Psoas muscle (tissue), 8 donors: ENCODE results near the gene ATG5. TPM values are rescaled to one million over a fixed set of nuclear protein-coding genes. Genes with fewer than 3 reads are reported as not detected.

Source experiments
- ATAC-seq, 4 donors: fragments of 200-7000 bp; cut with Tn5 transposase; one replicate each; pipeline ENCODE4 v1.9.1; 2020; ENCODE audit warnings: moderate library complexity in 3 of 4, mild to moderate bottlenecking in 2 of 4
- DNase-seq, 2 donors: peaks; one replicate each; pipeline ENCODE4 v3.0.0-alpha.2; 2020
- H3K27ac ChIP-seq: fragments of 200-600 bp; one replicate; pipeline ENCODE4 v1.8.0; 2022
- H3K27me3 ChIP-seq, 3 donors: fragments of 200-600 bp in 1 of 3; one replicate each; pipeline versions ENCODE4 v1.6.1 to v1.8.0; 2013 to 2022; ENCODE audit warnings: low read length in 2 of 3, mild to moderate bottlenecking in 2 of 3, moderate library complexity in 1 of 3; ENCODE audit not compliant: insufficient read depth in 3 of 3
- H3K36me3 ChIP-seq, 2 donors: fragments of 200-600 bp in 1 of 2; one replicate each; pipeline versions ENCODE4 v1.6.1 to v1.8.0; 2013 to 2022; ENCODE audit warnings: low read depth in 1 of 2, mild to moderate bottlenecking in 1 of 2, moderate library complexity in 1 of 2; ENCODE audit not compliant: insufficient read depth in 1 of 2
- H3K4me1 ChIP-seq: fragments of 200-600 bp; one replicate; pipeline ENCODE4 v1.8.0; 2022
- H3K4me3 ChIP-seq: fragments of 200-600 bp; one replicate; pipeline ENCODE4 v1.8.0; 2022; ENCODE audit warnings: mild to moderate bottlenecking
- H3K9me3 ChIP-seq: fragments of 200-600 bp; one replicate; pipeline ENCODE4 v1.8.0; 2022
- CTCF ChIP-seq: fragments of 200-600 bp; IDR thresholded peaks from one replicate; pipeline ENCODE4 v1.8.0; 2022; ENCODE audit warnings: antibody characterized with exemption
- WGBS, 3 donors: extraction: QIAGEN DNeasy Blood & Tissue Kit; methylation state at CpG; one replicate each; pipeline versions ENCODE4 v1.1.6 to v1.1.7; 2013; 5-methylcytosine and 5-hydroxymethylcytosine counted together
- intact Hi-C, 2 donors: fragments of 100-400 bp; cut with DNase I; formaldehyde crosslinking; loops; one replicate each; pipeline versions ENCODE4 v1.11.0 to v1.14.2; 2022
- polyA plus RNA-seq, 3 donors: library from polyadenylated mRNA; stranded (reverse); fragments of 200-250 nt; gene quantifications; one replicate each; pipeline ENCODE4 v1.2.3, GENCODE V29; 2013
- total RNA-seq, 4 donors: library from RNA; stranded (reverse); fragmentation: NEBNext Ultra II Directional in 2 of 4; extraction: Animal tissue kit (Norgen Biotek cat#: 25700) in 2 of 4; gene quantifications; one replicate each; pipeline versions ENCODE4 v1.2.1 to v1.2.4, GENCODE V29; 2021 to 2023
- donor health status: healthy with polysubstance abuse.
- donor health status: DM: no; HTN: no; CAD: no; lungs with moderate emphysema.
- donor health status: Bipolar disorder and iron deficiency.
- donor health status: healthy.
- donor health status: DM: yes; HTN: yes; CAD: no.
- donor health status: DM: no; HTN: no; CAD: no.
- donor health status: DM: no; HTN: no; CAD: no.
- donor health status: DM: yes; HTN: yes; CAD: no.

ATG5 gene
- total and polyA plus RNA-seq, 7 donors: 13.5 to 35.7 (median 19.5) TPM

GRCh38 chr6:106177786-106178185 is 147.8 kb downstream of the ATG5 start:
- no peaks in the 10 kb centered on the region for H3K36me3 ChIP-seq
- H3K27me3 ChIP-seq: no peaks in the 10 kb centered on the region
- 46 to 59% (median 50%) methylated on average over 2 of the region's 2 CpGs for WGBS, 3 donors
- DNase-seq (no peak), ATAC-seq (no peak)
- H3K4me3 ChIP-seq: no peak overlapping the region
- intact Hi-C loops: no loop called here
- no peaks in the 10 kb centered on the region for H3K4me1 ChIP-seq
- TF ChIP-seq CTCF: no peak
- H3K9me3 ChIP-seq: no peaks in the 10 kb centered on the region
- H3K27ac ChIP-seq: no peak overlapping the region

DNA sequence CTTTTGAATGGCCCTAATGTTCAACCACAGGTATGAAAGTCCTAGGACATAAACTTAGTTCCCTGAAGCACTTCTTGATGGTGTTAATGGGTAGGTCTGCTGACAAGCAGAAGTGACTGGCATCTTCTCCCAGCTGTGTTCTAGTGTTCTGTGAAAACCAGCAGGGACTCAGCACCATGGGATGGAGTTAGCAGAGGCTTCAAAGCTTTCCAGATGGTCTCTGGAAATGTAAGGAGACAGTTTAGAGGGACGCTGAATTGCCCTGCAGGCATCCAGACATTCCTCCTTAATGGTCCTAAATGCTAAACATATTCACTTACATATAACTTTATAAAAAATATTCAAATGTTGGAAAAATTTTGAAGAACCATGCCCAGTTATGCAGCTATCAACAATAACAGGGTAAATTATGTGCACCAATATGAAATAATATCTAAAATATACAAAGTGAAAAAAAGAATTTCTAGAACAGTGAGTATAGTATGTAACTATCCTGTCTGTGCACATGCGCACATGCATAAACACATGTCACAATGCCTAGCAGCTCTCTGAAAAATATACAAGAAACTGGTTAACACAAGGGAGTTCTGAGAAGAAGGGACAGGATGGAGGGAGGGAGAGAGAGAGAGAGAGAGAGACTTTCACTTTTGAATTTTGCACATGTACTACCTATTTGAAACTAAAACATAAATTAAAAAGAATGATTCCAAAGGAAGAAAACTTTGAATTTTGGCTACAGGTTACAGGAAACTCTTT is 152.3 kb downstream of the ATG5 start:
- Histone ChIP-seq H3K27me3 (no peaks in the 10 kb centered on the region), H3K4me1 (no peaks in the 10 kb centered on the region), H3K27ac (no peak overlapping the region), H3K9me3 (no peaks in the 10 kb centered on the region), H3K36me3 (no peaks in the 10 kb centered on the region), H3K4me3 (no peak overlapping the region)
- TF ChIP-seq CTCF: no peak
- ATAC-seq (no peak), DNase-seq (no peak)
- WGBS, 3 donors: 83 to 91% (median 87%) methylated on average over 2 of the region's 2 CpGs
- intact Hi-C loops: no loop called here

- no peaks in the 10 kb centered on the region for H3K4me1 ChIP-seq
- ATAC-seq (no peak), DNase-seq (no peak)
- intact Hi-C loops: no loop called here
- no peak overlapping the region for H3K27ac ChIP-seq
- no peak for TF ChIP-seq CTCF
- no peaks in the 10 kb centered on the region for H3K9me3 ChIP-seq
- no peak overlapping the region for H3K4me3 ChIP-seq
- 89 to 93% (median 90%) methylated on average over 5 of the region's 5 CpGs for WGBS, 3 donors
- H3K36me3 ChIP-seq: no peaks in the 10 kb centered on the region
- no peaks in the 10 kb centered on the region for H3K27me3 ChIP-seq
Measured at GRCh38 chr6:106170030-106170791, 155.3 kb downstream of the ATG5 start.

- Histone ChIP-seq H3K4me1 (no peaks in the 10 kb centered on the region), H3K36me3 (no peaks in the 10 kb centered on the region), H3K27me3 (no peaks in the 10 kb centered on the region), H3K27ac (no peak overlapping the region), H3K4me3 (no peak overlapping the region), H3K9me3 (no peaks in the 10 kb centered on the region)
- intact Hi-C loops: no loop called here
- 93 to 94% (median 93%) methylated on average over 5 of the region's 5 CpGs for WGBS, 3 donors
- TF ChIP-seq CTCF: no peak
- no peak for DNase-seq
- ATAC-seq: no peak
Measured at GRCh38 chr6:106169517-106169916, 156.0 kb downstream of the ATG5 start.
